Smooth muscle cell of the umbilical artery (primary cell): ENCODE measurements around the gene TMEM222. TPM values are rescaled to one million over a fixed set of nuclear protein-coding genes. Genes with fewer than 3 reads are reported as not detected.

Experiments
- total RNA-seq: library from RNA; depleted of rRNA; stranded (reverse); fragments of >200 nt; gene quantifications from 2 replicates; pipeline ENCODE4 v1.2.3, GENCODE V29; 2014

Gene TMEM222, protein sequence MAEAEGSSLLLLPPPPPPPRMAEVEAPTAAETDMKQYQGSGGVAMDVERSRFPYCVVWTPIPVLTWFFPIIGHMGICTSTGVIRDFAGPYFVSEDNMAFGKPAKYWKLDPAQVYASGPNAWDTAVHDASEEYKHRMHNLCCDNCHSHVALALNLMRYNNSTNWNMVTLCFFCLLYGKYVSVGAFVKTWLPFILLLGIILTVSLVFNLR
- total RNA-seq, result 15.7 and 20.8 TPM in 2 replicates

DNA sequence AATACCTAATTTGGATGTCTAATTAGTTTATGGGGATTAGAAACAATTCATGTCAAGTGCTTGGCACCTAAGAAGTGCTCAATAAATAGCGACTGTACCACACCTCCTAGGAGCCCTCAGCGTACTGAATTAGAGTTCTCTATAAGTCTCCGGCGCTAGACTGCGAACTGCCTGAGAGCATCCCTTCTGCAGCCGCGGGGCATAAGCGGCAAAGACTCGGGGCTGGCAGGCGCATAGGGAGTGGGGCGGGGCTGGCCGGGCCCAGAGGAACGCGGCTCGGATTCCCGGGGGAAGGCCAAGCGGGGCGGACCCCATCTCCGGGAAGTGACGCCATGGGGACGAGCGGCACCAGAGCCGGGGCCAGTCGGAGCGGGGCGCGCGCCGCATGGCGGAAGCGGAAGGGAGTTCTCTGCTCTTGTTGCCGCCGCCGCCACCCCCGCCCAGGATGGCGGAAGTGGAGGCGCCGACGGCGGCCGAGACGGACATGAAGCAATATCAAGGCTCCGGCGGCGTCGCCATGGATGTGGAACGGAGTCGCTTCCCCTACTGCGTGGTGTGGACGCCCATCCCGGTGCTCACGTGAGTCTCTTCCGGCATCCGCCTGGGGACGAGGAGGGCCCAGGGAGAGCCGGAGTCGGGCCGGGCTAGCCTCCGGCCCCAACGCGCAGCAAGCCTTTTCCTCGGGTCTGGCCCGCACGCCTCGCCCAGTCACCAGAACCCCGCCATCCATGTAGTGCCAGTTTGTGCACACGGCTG, at the start of gene TMEM222:
Gene TMEM222, plus strand, starts transcription at position 351 of the 756 bp plus-strand sequence. Its CDS starts 35 bp downstream, at position 386.

DNA sequence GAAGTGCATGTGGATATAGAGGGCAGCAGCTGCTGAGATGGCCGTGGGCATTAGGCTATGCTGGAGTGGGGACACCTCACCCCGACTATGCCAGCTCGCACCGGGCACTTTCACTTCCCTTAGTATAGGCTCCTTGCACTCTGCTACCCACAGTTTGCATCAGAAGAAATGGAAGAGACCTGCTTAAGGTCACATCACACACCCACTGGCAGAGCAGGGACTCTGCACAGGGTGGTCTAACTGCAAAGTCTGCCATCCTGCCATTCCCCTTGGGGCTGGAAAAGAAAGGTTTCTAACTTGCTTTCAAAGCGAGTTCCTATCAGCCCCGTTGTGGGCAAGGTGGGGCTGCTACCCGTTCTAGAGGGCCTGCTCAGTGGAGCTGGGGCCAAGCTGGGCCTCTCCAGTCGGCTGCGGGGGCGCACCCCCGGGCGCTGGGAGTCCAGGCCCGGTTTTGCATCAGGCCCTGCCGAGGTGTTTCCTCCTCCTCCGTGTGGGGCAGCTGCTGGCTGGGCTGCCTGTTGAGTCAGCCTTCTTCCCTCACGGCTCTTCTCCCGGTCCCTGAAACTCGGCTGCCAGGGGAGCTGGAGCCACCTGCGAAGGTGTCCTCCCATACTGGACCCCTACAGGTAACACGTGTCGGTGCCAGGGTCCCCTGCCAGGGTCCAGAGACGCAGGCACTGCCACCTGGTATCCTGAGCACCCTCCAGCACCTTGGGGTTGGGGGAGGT, 19.7 kb downstream of the TMEM222 start, which contains the start of gene SYTL1:
Gene SYTL1, plus strand, starts transcription at position 498 of the 728 bp plus-strand sequence. CDS start 3,313 bp downstream, outside the sequence.

DNA sequence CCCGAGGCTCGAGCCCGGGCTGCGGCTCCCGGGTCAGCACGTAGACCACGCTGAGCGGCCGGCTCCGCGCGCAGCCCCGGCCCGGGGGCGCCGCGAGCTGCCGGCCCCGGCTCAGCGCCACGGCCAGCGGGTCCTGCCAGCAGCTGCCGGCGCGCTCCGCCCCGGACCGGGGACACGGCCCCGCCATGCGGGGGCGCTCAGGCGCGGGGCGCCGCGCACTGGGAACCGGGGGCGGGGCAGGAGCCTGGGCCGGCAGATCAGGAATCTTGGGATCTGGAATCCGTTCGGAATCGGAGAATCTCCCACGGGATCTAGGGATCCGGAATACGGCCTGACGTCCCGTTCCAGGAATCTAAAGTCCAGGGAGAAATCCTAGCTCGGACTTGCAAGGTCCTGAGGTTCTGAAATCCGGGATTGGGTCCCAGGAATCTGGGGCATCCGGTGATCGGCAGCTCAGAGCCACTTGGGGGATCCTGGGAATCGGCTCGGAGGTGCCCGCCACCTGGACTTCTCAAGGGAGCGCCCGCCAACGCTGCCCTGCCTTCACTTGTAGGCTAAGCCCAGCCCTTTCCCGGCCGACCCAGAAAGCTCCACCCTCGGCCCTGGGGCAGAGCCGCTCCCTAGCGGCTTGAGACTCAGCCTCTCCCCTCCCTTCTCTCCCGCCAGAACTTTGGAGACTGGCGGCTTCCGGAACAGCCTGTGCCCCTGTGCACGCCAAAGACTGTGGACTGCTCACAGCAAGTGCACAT, 44.6 kb downstream of the TMEM222 start, which contains the start of gene MAP3K6:
Gene MAP3K6, minus strand, starts transcription at position 551 of the 749 bp plus-strand sequence. Its CDS starts 364 bp downstream, at position 187.

DNA sequence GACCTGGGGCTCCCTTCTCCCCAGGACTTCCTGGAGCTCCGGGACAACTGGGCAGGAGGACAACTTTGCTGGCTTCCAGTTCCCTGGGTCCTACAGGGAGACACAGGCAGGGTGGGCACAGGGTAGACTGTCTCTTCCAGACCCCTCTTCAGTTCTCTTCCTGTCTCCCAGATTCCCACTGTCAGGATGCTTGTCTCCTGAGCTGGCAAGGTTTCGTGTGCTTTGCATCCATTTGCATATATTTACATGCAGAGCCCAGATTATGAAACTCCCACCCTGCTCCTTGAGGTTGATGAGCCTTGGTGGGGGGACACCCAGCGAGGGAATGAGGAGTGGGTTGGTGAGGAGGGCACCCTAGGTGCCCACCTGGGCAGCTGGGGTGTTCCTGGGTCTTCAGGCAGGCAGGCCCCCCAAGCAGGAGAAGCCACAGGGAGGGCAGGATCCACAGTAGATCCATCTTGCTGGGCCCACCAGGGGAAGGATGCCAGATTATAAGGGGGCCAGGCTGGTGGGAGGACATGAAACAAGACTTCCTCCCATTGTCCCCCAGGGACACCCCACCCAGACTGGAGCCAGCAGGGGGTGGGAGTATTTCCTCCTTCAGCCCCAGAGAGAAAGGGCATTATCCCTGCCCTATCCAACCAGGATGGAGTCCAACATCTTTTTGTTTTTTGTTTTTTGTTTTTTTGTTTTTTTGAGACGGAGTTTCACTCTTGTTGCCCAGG, 52.6 kb downstream of the TMEM222 start, which contains the start of gene FCN3:
Gene FCN3, minus strand, starts transcription at position 463 of the 725 bp plus-strand sequence. Its CDS starts 6 bp downstream, at position 457.

DNA sequence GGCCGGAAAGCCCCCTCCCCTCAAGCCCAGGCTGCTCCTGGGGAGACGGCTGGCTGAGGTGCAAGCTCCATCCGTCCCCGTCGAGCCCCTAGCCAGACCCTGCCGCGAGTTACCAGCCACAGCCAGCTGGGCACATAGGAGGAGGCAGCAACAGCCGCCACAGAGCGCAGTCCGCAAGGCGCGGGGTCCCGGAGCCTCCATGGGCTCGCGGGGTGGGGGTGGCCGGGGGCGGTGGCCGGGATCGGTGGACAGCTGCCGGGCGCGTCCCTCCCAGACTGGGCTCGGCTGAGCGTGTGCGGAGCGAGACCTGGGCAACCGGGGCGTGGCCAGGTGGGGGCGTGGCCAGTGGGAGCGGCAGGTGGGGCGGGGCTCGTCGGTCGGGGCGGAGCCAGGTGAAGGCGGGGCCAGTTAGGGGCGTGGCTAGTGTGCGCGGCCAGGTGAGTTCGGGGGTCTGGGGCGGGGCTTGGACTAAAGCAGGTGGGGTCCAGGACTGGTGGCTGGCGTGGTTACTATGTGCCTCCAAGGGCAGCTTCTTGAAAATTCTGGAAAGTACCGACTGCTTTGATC, 61.2 kb downstream of the TMEM222 start, which contains the start of gene CD164L2:
Gene CD164L2, minus strand, starts transcription at position 295 of the 567 bp plus-strand sequence. Its CDS starts 94 bp downstream, at position 201.

Other genes with a start within 250 kb of the TMEM222 start
- 9.2 and 27.8 TPM in 2 replicates for gene SLC9A1, start 167.0 kb upstream of the TMEM222 start, total RNA-seq
- gene WDTC1, start 87.5 kb upstream of the TMEM222 start, total RNA-seq, result 21.1 and 35.8 TPM in 2 replicates
- gene SYTL1, start 19.9 kb downstream of the TMEM222 start, total RNA-seq, result 0.23 and 0.59 TPM in 2 replicates
- gene MAP3K6, start 44.8 kb downstream of the TMEM222 start, total RNA-seq, result 11.3 and 18.7 TPM in 2 replicates
- gene FCN3, start 52.7 kb downstream of the TMEM222 start, total RNA-seq, result not detected in 2 replicates
- gene CD164L2, start 61.2 kb downstream of the TMEM222 start, total RNA-seq, result not detected in 2 replicates
- gene GPR3, start 70.5 kb downstream of the TMEM222 start, total RNA-seq, result 0.89 and 1.1 TPM in 2 replicates
- gene WASF2, start 168.0 kb downstream of the TMEM222 start, total RNA-seq, result 12.5 and 36.5 TPM in 2 replicates